Gastrocnemius medialis (tissue), 4 donors: ENCODE measurements around the gene GPR146.

ENCODE experiments used
- POLR2A ChIP-seq, 2 donors: fragments of 450-650 bp; IDR thresholded peaks; one replicate each; pipeline ENCODE4 v1.6.1; 2017; ENCODE audit warnings: antibody characterized with exemption in 2 of 2, mild to moderate bottlenecking in 2 of 2, moderate library complexity in 2 of 2
- TF ChIP-seq, protein P1 (sequence below), 5 experiments: fragments of 450-650 bp in 3 of 5; fragments of 200-600 bp in 2 of 5; sonication (generic) in 2 of 5; IDR thresholded peaks in 4 of 5; conservative IDR thresholded peaks in 1 of 5; 1 replicate in 4 of 5; 2 replicates in 1 of 5; pipeline ENCODE4 v1.5.1; 2016 to 2019; ENCODE audit warnings: antibody characterized with exemption in 5 of 5, mild to moderate bottlenecking in 3 of 5, moderate library complexity in 3 of 5

DNA sequence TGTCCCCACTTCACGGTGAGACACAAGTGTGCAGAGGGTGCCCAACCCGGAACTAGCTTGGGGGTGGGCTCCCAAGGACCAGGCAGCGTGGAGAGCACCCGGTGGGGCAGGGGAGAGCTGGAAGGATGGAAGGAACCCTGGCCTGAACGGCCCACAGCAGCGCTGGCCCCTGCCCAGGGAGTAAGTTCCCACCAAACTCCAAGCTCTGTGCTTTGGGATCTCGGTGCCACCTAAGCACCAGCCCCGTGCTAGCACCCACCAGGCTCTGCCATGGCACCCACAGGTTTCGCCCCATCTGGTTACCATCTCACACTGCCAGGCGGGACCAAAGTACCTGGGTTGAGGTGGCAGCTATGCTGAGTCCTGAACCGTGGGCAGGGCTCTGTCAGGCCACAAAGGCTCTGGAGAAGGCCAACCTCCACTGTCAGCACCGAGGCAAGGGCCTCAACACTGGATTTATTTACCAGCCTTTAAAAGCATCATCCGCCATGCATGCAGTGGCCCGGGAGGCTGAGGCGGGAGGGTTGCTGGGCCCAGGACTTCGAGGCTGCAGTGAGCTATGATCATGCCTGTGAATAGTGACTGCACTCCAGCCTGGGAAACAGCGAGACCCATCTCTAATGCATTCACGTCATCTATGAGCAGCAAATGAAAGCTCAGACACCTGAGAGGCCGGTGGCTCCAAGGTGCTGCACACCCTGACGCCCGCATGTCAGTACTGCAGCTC is 59.6 kb downstream of the GPR146 start:
- TF ChIP-seq POLR2A (IDR thresholded peaks at IDR 0.05): no peak
- TF ChIP-seq, protein P1, sequence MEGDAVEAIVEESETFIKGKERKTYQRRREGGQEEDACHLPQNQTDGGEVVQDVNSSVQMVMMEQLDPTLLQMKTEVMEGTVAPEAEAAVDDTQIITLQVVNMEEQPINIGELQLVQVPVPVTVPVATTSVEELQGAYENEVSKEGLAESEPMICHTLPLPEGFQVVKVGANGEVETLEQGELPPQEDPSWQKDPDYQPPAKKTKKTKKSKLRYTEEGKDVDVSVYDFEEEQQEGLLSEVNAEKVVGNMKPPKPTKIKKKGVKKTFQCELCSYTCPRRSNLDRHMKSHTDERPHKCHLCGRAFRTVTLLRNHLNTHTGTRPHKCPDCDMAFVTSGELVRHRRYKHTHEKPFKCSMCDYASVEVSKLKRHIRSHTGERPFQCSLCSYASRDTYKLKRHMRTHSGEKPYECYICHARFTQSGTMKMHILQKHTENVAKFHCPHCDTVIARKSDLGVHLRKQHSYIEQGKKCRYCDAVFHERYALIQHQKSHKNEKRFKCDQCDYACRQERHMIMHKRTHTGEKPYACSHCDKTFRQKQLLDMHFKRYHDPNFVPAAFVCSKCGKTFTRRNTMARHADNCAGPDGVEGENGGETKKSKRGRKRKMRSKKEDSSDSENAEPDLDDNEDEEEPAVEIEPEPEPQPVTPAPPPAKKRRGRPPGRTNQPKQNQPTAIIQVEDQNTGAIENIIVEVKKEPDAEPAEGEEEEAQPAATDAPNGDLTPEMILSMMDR (IDR thresholded peaks at IDR 0.05 in 4 of 5, conservative IDR thresholded peaks at IDR 0.05 in 1 of 5): no peak
